Prostate gland (tissue), 2 donors: ENCODE measurements around the gene GLIS1. TPM values are rescaled to one million over a fixed set of nuclear protein-coding genes. Genes with fewer than 3 reads are reported as not detected.

ENCODE experiments used
- DNase-seq: peaks from one replicate; pipeline ENCODE4 v3.0.0-alpha.2; 2019; ENCODE audit warnings: low spot score
- H3K27ac ChIP-seq, 2 donors: fragments of 200-600 bp; sonication (generic); 2 replicates each; pipeline ENCODE4 v1.5.1; 2017 to 2019
- H3K27me3 ChIP-seq: fragments of 200-600 bp; sonication (generic); replicated peaks from 2 replicates; pipeline ENCODE4 v1.5.1; 2019; ENCODE audit not compliant: insufficient read depth
- H3K36me3 ChIP-seq, 2 donors: fragments of 200-600 bp; sonication (generic); 1 replicate in 1 of 2; 2 replicates in 1 of 2; pipeline versions ENCODE4 v1.5.1 to v1.8.1; 2017 to 2019
- H3K4me1 ChIP-seq: fragments of 200-600 bp; sonication (generic); replicated peaks from 2 replicates; pipeline ENCODE4 v1.5.1; 2019
- H3K4me3 ChIP-seq, 2 donors: fragments of 200-600 bp; sonication (generic); 2 replicates each; pipeline ENCODE4 v1.5.1; 2017 to 2019
- H3K9me3 ChIP-seq: fragments of 200-600 bp; sonication (generic); 2 replicates; pipeline ENCODE4 v1.5.1; 2017
- CTCF ChIP-seq, 4 experiments: fragments of 200-600 bp in 2 of 4; fragments of 450-650 bp in 2 of 4; sonication (generic) in 2 of 4; IDR thresholded peaks; 1 replicate in 3 of 4; 2 replicates in 1 of 4; pipeline ENCODE4 v1.5.1; 2016 to 2019; ENCODE audit warnings: antibody characterized with exemption in 4 of 4, mild to moderate bottlenecking in 2 of 4, moderate library complexity in 2 of 4
- POLR2A ChIP-seq: fragments of 450-650 bp; IDR thresholded peaks from one replicate; pipeline ENCODE4 v1.6.1; 2016; ENCODE audit warnings: antibody characterized with exemption, mild to moderate bottlenecking
- POLR2AphosphoS5 ChIP-seq: sonication (generic); formaldehyde crosslinking; IDR thresholded peaks from one replicate; pipeline ENCODE4 v1.6.1; 2017; ENCODE audit warnings: antibody characterized with exemption
- whole genome bisulfite sequencing: methylation state at CpG from one replicate; pipeline ENCODE4 v1.1.5; 2018; 5-methylcytosine and 5-hydroxymethylcytosine counted together
- intact Hi-C: fragments of 100-400 bp; cut with DNase I; formaldehyde crosslinking; loops from one replicate; pipeline ENCODE4 v1.14.2; 2022
- total RNA-seq, 2 donors: library from RNA; depleted of rRNA; stranded (reverse); fragments of >200 nt; gene quantifications; one replicate each; pipeline ENCODE4 v1.1.0, GENCODE V29; 2016

The GLIS1 gene
- total RNA-seq, 2 donors from 2014 or later: 1.1 to 8.1 TPM

GRCh38 chr1:53754484-53755312 lies 15.7 kb upstream of the GLIS1 start:
- no peaks in the 10 kb centered on the region for H3K36me3 ChIP-seq
- intact Hi-C loops: loop anchor here (2.0 to 5.0 kb wide), 2 partner anchors 127 to 270 kb away; no protein-coding TSS in a partner anchor
- peak in 3 of 4 experiments; percentile 48 to 63 (median 54) for TF ChIP-seq CTCF (IDR thresholded peaks at IDR 0.05)
- TF ChIP-seq POLR2AphosphoS5: no peak
- DNase-seq: peak; percentile 30
- H3K27ac ChIP-seq: no peak overlapping the region
- H3K4me1 ChIP-seq: no peaks in the 10 kb centered on the region
- 60% methylated on average over 6 of the region's 6 CpGs for WGBS
- no peaks in the 10 kb centered on the region for H3K9me3 ChIP-seq
- no peak overlapping the region for H3K4me3 ChIP-seq
- H3K27me3 ChIP-seq: no peaks in the 10 kb centered on the region

- DNase-seq: no peak
- no peaks in the 10 kb centered on the region for H3K27me3 ChIP-seq
- H3K4me3 ChIP-seq: no peak overlapping the region
- no peaks in the 10 kb centered on the region for H3K4me1 ChIP-seq
- H3K9me3 ChIP-seq: no peaks in the 10 kb centered on the region
- no peak overlapping the region for H3K27ac ChIP-seq
- intact Hi-C loops: loop anchor here (5.0 kb wide), 1 partner anchor 125 kb away; no protein-coding TSS in a partner anchor
- WGBS: 95% methylated on average over 6 of the region's 6 CpGs
- no peaks in the 10 kb centered on the region for H3K36me3 ChIP-seq
- TF ChIP-seq POLR2AphosphoS5 (no peak), CTCF (IDR thresholded peaks at IDR 0.05) (no peak), POLR2A (no peak)
Observed at GRCh38 chr1:53752281-53752680, 13.3 kb upstream of the GLIS1 start.

DNA sequence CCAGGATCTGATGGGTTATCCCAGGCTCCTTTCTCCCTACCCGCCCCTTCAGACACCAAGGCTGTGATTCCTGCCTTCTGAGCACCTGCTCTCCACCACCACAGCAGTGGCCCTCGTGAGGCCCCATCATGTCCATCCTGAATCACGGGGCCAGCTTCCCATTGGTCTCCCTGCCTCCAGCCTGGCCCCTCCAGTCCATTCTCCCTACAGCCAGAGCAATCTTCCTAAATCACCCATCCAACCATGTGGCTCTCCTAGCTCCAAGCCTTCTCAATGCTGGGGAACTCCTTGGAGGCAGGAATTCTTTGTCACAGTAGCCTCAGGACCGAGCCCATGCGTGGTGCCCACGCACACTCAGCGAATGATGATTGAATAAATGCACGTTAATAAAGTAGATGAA lies 8.9 kb upstream of the GLIS1 start:
- Histone ChIP-seq H3K36me3 (no peaks in the 10 kb centered on the region), H3K27ac (no peak overlapping the region), H3K27me3 (no peaks in the 10 kb centered on the region), H3K4me3 (no peak overlapping the region), H3K4me1 (no peaks in the 10 kb centered on the region), H3K9me3 (no peaks in the 10 kb centered on the region)
- DNase-seq: no peak
- no peak for TF ChIP-seq CTCF (IDR thresholded peaks at IDR 0.05)
- TF ChIP-seq POLR2A: no peak
- no peak for TF ChIP-seq POLR2AphosphoS5
- intact Hi-C loops: no loop called here
- whole genome bisulfite sequencing: 93% methylated on average over 8 of the region's 8 CpGs

DNA sequence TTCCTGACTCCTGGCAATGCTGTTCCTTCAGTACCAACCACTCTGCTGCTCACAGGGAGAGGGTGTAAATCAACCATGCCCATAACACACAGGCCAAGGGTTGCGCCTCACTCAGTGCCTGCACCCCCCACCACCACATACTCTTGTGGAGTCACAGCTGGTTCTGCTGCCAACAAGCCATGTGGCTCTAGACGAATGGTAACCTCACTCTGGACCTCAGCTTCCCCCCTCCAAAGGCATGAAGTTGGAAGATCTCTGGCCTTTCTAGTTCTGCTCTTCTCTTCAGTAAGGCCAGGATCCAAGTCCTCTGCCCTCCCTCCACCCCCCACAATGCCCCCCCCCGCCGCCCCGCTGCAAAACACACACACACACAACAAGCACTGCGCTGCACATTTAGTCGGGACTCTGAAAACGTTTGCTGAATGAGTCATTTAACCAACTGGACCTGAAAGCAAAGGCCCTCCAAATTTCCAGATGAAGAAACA lies 1.7 kb upstream of the GLIS1 start:
- WGBS: 52% methylated on average over 8 of the region's 8 CpGs
- Histone ChIP-seq H3K4me3 (no peak overlapping the region), H3K27me3 (peaks cover 9% of the 10 kb centered on the region), H3K36me3 (no peaks in the 10 kb centered on the region), H3K9me3 (no peaks in the 10 kb centered on the region), H3K4me1 (peaks cover 3% of the 10 kb centered on the region), H3K27ac (no peak overlapping the region)
- DNase-seq: no peak
- intact Hi-C loops: no loop called here
- no peak for TF ChIP-seq POLR2AphosphoS5
- TF ChIP-seq POLR2A: no peak
- TF ChIP-seq CTCF (IDR thresholded peaks at IDR 0.05): no peak
